GM18909 (cell line): ENCODE data around the gene RBKS.

Source experiments
- ATAC-seq: cut with Tn5 transposase; IDR thresholded peaks from one replicate; pipeline ENCODE4 v1.9.1; 2021; ENCODE audit warnings: mild to moderate bottlenecking; ENCODE audit not compliant: unreplicated experiment, poor library complexity

RBKS gene

DNA sequence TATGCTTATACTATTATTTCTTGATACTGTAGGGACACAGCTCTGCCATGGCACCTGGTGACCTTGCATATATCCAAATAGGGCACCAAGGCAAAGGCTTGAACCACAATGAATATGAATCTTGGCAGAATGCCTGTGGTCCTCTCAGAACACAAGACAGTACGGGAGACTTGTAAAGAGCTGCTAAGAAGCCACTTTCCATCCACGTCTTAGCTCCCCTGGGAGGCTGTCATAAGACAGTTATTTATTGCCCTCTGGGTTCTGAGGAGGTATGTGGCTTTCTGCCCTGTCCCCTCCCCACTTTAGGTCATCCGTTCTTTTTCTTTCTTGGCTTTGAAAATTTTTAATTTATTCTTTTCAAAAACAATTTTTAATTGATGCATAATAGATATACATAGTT is 148.5 kb downstream of the RBKS start:
- ATAC-seq = no peak

DNA sequence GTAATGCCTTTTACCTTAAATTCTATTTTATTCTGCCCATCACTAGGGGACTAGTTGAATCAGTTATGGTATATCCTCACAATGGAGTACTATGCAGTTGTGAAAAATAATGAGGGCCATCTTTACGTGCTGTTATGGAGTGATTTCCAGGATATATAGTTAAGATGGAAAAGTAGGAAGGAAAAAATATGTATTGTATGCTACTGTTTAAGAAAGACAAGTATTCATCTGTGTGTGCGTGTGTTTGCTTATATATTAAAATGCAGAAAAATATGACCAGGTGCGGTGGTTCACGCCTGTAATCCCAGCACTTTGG is 151.2 kb downstream of the RBKS start:
- ATAC-seq = no peak

DNA sequence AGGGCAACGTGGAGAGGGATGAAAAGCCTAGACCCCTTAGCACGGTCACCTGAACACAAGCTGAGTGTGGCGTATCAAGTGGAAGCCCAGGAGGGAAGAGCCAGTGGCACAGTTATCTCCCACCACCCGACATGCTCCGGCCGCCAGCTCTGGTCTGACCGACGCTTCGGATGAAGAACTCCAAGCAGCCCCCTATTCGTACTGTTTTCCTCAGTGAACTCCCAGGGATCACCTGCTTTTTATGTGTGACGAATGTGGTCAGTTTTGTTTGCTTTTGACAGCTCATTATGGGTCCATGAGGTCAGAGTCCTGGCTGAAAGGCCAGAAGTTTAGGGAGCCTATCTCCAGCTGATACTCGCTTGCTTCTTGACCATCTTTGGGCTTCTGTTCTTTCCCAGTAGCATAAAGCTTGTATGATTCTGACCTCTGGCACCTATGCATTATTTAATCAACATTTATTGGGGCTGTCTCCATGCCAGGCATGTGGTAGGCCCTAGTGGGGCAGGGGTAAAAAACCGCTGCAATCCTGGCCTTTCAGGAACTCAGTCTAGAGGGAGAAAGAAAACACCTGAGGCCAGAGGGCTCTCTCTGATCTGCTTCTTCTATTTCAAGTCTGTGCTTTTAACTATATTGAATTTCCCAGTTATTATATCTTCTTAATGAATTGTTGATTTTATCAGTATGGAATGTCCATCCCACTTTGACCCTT is 151.7 kb downstream of the RBKS start:
- no peak for ATAC-seq

DNA sequence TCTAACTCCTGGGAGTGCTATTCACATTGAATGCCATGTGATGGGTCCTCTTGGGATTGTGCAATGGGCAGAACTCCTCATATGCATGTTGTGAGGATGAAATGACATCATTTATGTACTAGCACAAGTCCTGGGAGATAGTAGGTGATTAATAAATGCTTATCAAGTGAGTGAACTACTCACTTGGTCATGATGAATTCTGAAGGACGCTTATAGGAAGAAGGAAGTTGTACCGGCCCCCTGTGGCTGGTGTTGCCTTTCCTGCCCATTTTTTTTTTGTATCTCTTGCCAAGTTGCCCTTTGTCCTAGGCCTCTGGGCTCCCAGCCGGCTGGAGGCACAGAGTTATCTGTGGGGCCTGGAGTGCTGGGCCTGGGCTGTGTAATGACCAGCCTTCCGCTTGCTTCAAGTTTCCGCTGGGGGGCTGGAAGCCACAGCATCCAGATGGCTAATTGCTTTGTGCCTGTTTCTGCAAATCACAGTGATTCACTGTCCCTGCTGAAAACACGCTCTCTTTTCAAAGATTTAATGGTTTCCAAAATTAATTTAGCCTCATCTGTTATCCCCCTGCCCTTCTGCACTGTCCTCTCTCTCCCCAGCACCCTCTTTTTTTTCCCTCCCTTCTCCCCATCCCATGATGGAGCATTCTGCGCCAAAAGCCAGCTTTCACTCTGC is 152.4 kb downstream of the RBKS start:
- no peak for ATAC-seq

DNA sequence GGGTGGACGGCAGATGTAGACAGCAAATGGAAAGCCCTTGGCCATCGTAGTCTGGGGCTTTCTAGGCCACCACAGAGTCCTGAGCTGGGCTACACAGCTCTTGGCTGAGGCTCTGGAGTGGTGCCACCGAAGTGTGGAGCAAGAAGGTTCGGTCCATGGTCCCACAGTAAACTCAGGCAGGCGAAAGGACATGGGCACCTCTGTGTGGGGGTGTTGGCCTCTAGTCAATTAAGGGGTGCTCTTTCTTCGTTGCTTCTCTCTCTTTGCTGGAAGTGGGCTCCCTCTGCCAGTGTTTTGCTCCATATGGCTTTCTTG is 153.3 kb downstream of the RBKS start:
- ATAC-seq = no peak

- ATAC-seq = no peak
Measured at GRCh38 chr2:27736031-27736889, 153.9 kb downstream of the RBKS start.

DNA sequence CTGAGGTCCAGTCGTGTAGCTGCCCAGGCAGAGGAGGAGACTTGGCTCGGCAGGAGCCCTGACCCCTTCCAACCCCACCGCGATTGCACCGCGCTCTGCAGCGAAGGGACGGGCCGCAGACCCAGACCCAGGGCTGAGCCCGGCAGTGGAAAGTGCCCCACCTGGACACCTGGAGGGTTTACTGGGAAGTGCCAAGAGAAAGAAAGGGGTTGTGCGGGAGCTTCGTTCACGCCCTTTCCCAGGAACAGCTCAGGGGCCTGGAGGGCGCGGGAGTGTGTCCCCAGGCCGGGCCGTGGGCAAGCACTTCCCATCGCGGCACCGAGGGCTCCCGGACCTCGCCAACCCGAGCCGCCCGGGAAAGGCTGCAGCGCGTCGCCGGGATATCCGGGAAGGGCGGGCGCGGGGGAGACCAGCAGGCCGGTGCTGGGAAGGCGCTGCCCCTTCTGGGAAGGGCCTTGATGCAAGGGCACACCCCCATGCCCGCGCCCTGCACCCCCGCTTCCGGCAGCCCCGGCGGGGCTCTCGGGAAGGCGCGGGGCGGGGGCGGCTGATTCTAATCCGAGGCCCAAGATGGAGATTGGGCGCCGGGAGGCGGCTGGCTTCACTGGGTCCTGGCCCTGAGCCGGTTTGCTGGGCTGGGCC is 154.8 kb downstream of the RBKS start:
- ATAC-seq = no peak

DNA sequence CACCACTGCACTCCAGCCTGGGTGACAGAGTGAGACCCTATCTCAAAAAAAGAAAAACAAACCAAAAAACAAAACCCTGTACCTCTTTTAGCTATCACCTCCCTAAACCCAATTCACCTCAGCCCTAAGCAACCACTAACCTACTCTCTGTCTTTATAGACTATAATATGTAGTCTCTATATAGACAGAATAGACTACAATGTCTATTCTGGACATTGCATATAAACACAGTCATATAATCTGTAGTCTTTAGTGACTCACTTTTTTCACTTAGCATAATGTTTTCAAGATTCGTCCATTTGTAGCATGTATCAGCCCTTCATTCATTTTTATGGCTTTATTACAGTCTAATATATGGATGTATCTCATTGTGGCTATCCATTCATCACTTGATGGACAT is 155.9 kb downstream of the RBKS start:
- ATAC-seq = no peak
